Measurements from ENCODE around the gene SLC25A34. TPM values are rescaled to one million over a fixed set of nuclear protein-coding genes. Genes with fewer than 3 reads are reported as not detected.

SLC25A34 gene
- total RNA-seq, 2 donors from 2014 or later: 1.8 to 3.5 TPM

DNA sequence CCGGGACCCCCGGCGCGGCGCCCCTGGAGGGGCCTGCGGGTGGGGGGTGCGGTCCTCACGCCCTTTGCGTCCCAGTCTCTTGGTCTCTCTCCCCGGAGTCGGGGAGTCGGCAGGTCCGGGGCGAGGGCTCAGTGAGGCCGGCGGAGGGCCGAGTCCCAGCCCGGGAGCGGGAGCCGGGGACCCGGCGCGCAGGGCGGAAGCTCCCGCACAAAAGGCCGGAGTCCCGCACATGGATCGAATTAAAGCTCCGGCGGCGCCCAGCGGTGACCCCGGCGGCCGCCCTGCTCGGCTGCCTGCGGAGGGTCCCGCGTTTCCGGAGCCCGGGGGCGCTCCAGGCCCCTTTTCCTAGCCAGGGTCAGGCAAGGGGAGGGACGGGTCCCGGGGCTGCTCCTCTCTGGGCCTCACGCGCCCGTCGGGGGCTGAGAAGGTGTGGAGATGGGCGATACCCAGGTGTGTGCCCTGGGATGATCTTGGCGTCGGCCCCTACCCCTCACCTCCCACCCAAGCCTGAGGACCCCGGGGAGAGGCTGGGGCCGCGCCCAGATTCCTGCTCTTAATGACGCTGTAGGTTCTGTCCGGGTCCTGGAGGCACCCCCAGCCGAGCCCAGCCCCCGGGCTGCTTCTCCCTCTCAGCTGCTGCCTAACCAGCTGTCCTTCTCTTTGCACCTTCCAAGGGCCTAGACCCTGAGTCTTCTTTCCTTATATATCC lies 23.0 kb downstream of the SLC25A34 start:
- TF ChIP-seq, protein P1, sequence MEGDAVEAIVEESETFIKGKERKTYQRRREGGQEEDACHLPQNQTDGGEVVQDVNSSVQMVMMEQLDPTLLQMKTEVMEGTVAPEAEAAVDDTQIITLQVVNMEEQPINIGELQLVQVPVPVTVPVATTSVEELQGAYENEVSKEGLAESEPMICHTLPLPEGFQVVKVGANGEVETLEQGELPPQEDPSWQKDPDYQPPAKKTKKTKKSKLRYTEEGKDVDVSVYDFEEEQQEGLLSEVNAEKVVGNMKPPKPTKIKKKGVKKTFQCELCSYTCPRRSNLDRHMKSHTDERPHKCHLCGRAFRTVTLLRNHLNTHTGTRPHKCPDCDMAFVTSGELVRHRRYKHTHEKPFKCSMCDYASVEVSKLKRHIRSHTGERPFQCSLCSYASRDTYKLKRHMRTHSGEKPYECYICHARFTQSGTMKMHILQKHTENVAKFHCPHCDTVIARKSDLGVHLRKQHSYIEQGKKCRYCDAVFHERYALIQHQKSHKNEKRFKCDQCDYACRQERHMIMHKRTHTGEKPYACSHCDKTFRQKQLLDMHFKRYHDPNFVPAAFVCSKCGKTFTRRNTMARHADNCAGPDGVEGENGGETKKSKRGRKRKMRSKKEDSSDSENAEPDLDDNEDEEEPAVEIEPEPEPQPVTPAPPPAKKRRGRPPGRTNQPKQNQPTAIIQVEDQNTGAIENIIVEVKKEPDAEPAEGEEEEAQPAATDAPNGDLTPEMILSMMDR (conservative IDR thresholded peaks at IDR 0.05): no peak
- Histone ChIP-seq H3K9me3 (ENCODE audit: control insufficient read depth, low read length) (no peaks in the 10 kb centered on the region), H3K4me3 (ENCODE audit: low read length) (peak overlapping the region; percentile 93), H3K9ac (ENCODE audit: extremely low read depth, low read length, poor library complexity, severe bottlenecking) (peak overlapping the region; percentile 80), H3K4me1 (ENCODE audit: control insufficient read depth, insufficient read depth, low read length) (peaks cover 13% of the 10 kb centered on the region), H3K27me3 (ENCODE audit: control insufficient read depth, insufficient read depth, low read length, poor library complexity, severe bottlenecking) (no peaks in the 10 kb centered on the region), H3K36me3 (ENCODE audit: control insufficient read depth, insufficient read depth, low read length) (peaks cover 23% of the 10 kb centered on the region), H3K27ac (ENCODE audit: low read depth, low read length) (no peak overlapping the region)
- Mint-ChIP-seq H3K4me3 (peak overlapping the region; percentile 78), H3K27me3 (ENCODE audit: insufficient read depth) (peaks cover 18% of the 10 kb centered on the region), H3K9me3 (peaks cover 1% of the 10 kb centered on the region), H3K36me3 (ENCODE audit: low read depth) (peaks cover 11% of the 10 kb centered on the region), H3K4me1 (peaks cover 33% of the 10 kb centered on the region), H3K27ac (peak overlapping the region; percentile 88)
- no peak for DNase-seq
- WGBS, 2 experiments (ENCODE audit: insufficient coverage in 1 of 2, insufficient read length in 1 of 2): 0 to 1% methylated on average over 4 to 54 of the region's 58 CpGs

DNA sequence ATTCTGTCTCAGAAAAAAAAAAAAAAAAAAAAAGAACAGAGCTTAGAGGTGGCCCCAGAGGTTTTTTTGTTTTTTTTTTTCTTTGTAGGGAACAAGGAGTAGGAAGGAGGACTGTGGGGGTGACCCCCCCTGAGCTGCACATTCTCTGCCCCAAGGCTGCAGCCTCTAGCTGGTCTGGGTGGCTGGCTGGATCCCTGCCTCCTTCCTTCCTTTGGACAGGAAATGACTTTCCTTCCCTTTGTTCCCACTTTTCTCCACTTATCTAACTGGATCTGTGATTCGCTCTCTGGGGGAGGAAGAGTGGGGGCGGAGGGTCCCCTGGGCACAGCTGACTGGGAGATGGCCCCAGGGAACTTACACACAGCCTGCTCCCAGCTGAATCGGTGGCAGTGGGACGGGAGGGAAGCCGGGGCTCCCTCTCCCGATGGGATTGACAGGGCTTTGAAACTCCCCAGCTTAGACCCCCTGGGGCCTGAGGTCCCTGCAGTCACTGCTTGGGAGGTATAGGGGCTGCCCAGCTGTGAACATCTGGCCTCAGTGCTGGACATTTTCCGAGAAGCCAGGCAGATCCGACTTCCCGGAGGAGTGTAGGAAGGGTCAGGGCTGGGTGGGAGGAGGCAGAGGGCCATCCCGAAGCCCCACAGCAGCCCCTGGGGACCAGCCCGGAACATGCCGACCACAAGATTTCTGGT lies 24.6 kb downstream of the SLC25A34 start:
- Histone ChIP-seq H3K9ac (ENCODE audit: extremely low read depth, low read length, poor library complexity, severe bottlenecking) (peak overlapping the region; percentile 80), H3K4me3 (ENCODE audit: low read length) (peak overlapping the region; percentile 93), H3K27me3 (ENCODE audit: control insufficient read depth, insufficient read depth, low read length, poor library complexity, severe bottlenecking) (no peaks in the 10 kb centered on the region), H3K27ac (ENCODE audit: low read depth, low read length) (no peak overlapping the region), H3K9me3 (ENCODE audit: control insufficient read depth, low read length) (no peaks in the 10 kb centered on the region), H3K36me3 (ENCODE audit: control insufficient read depth, insufficient read depth, low read length) (peaks cover 39% of the 10 kb centered on the region), H3K4me1 (ENCODE audit: control insufficient read depth, insufficient read depth, low read length) (peaks cover 13% of the 10 kb centered on the region)
- Mint-ChIP-seq H3K4me1 (peaks cover 35% of the 10 kb centered on the region), H3K27ac (peak overlapping the region; percentile 87), H3K9me3 (no peaks in the 10 kb centered on the region), H3K4me3 (peak overlapping the region; percentile 78), H3K36me3 (ENCODE audit: low read depth) (peaks cover 23% of the 10 kb centered on the region), H3K27me3 (ENCODE audit: insufficient read depth) (peaks cover 14% of the 10 kb centered on the region)
- 63 to 72% methylated on average over 5 to 12 of the region's 12 CpGs for WGBS, 2 experiments (ENCODE audit: insufficient coverage in 1 of 2, insufficient read length in 1 of 2)
- TF ChIP-seq, protein P1 (conservative IDR thresholded peaks at IDR 0.05): no peak
- DNase-seq: peak; percentile 68

DNA sequence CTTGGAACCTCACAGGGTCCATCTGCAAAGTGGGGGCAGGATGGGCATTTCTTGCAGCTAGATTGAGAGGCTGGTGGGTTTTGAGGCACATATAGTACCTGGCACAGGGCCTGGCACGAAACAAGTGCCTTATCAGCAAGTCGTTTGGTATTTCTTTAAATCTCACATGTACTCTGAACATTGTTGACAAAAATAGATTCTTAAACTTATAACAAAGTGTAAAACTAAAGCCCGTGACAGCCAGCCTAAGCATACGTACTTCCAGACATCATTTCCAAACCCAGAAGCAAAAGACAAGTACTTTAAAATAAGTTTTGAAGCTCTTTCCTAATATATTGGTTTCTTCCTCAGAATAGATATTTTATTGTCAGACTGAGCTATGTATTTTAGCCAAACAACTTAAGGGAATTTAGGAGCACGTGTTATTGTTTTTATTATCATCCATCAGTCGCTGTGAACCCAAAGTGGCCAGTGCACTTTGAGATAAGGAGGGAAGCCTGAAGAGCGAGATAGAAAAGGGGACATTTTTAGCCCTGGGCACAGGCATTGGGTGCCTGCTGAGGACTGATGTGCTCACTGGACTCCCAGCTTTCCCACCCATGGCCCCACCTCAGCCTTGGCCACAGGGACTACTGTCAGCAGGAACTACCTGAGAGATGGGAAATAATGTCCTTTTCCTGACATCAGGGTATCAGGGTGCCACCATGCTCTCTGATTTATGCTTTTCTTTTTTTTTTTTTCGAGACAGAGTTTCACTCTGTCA lies 25.5 kb downstream of the SLC25A34 start:
- H3K27ac Mint-ChIP-seq: no peak overlapping the region
- peaks cover 8% of the 10 kb centered on the region for H3K27me3 Mint-ChIP-seq (ENCODE audit: insufficient read depth)
- no peaks in the 10 kb centered on the region for H3K27me3 ChIP-seq (ENCODE audit: control insufficient read depth, insufficient read depth, low read length, poor library complexity, severe bottlenecking)
- H3K4me3 Mint-ChIP-seq: no peak overlapping the region
- peaks cover 46% of the 10 kb centered on the region for H3K36me3 ChIP-seq (ENCODE audit: control insufficient read depth, insufficient read depth, low read length)
- H3K27ac ChIP-seq (ENCODE audit: low read depth, low read length): no peak overlapping the region
- H3K9me3 ChIP-seq (ENCODE audit: control insufficient read depth, low read length): no peaks in the 10 kb centered on the region
- H3K4me1 Mint-ChIP-seq: peaks cover 29% of the 10 kb centered on the region
- peak overlapping the region; percentile 93 for H3K4me3 ChIP-seq (ENCODE audit: low read length)
- no peaks in the 10 kb centered on the region for H3K9me3 Mint-ChIP-seq
- TF ChIP-seq, protein P1 (conservative IDR thresholded peaks at IDR 0.05): no peak
- 91 to 100% methylated on average over 4 to 8 of the region's 8 CpGs for WGBS, 2 experiments (ENCODE audit: insufficient coverage in 1 of 2, insufficient read length in 1 of 2)
- H3K9ac ChIP-seq (ENCODE audit: extremely low read depth, low read length, poor library complexity, severe bottlenecking): no peak overlapping the region
- H3K36me3 Mint-ChIP-seq (ENCODE audit: low read depth): peaks cover 27% of the 10 kb centered on the region
- H3K4me1 ChIP-seq (ENCODE audit: control insufficient read depth, insufficient read depth, low read length): peaks cover 13% of the 10 kb centered on the region
- DNase-seq: no peak
